ENCODE measurements around the gene RBPMS2. TPM values are rescaled to one million over a fixed set of nuclear protein-coding genes. Genes with fewer than 3 reads are reported as not detected.

RBPMS2 gene
- total RNA-seq, 2 donors from 2014 or later = 86.0 to 131 TPM

- no peak overlapping the region for H3K4me3 Mint-ChIP-seq
- no peak for DNase-seq
Observed at GRCh38 chr15:64761156-64761555, 14.2 kb downstream of the RBPMS2 start.

GRCh38 chr15:64760056-64760455, 15.3 kb downstream of the RBPMS2 start:
- WGBS, 2 experiments (ENCODE audit: insufficient coverage in 1 of 2, insufficient read length in 1 of 2) = 94 to 96% methylated on average over 7 to 8 of the region's 8 CpGs
- H3K4me3 Mint-ChIP-seq = no peak overlapping the region
- Histone ChIP-seq H3K9me3 (ENCODE audit: control insufficient read depth, low read length) (no peaks in the 10 kb centered on the region), H3K4me1 (ENCODE audit: control insufficient read depth, insufficient read depth, low read length) (no peaks in the 10 kb centered on the region), H3K36me3 (ENCODE audit: control insufficient read depth, insufficient read depth, low read length) (peaks cover 31% of the 10 kb centered on the region), H3K9ac (ENCODE audit: extremely low read depth, low read length, poor library complexity, severe bottlenecking) (no peak overlapping the region), H3K4me3 (ENCODE audit: low read length) (no peak overlapping the region), H3K27me3 (ENCODE audit: control insufficient read depth, insufficient read depth, low read length, poor library complexity, severe bottlenecking) (no peaks in the 10 kb centered on the region), H3K27ac (ENCODE audit: low read depth, low read length) (no peak overlapping the region)
- no peaks in the 10 kb centered on the region for H3K27me3 Mint-ChIP-seq (ENCODE audit: insufficient read depth)
- peaks cover 37% of the 10 kb centered on the region for H3K4me1 Mint-ChIP-seq
- no peaks in the 10 kb centered on the region for H3K9me3 Mint-ChIP-seq
- H3K27ac Mint-ChIP-seq = no peak overlapping the region
- H3K36me3 Mint-ChIP-seq (ENCODE audit: low read depth) = peaks cover 30% of the 10 kb centered on the region
- no peak for DNase-seq
- no peak for TF ChIP-seq CTCF (conservative IDR thresholded peaks at IDR 0.05)

More at GRCh38 chr15:64761156-64761555, 14.2 kb downstream of the RBPMS2 start:
- H3K9me3 ChIP-seq (ENCODE audit: control insufficient read depth, low read length) = no peaks in the 10 kb centered on the region
- no peaks in the 10 kb centered on the region for H3K9me3 Mint-ChIP-seq
- H3K4me1 ChIP-seq (ENCODE audit: control insufficient read depth, insufficient read depth, low read length) = no peaks in the 10 kb centered on the region
- 93 to 98% methylated on average over 10 of the region's 11 CpGs for WGBS, 2 experiments (ENCODE audit: insufficient coverage in 1 of 2, insufficient read length in 1 of 2)
- no peaks in the 10 kb centered on the region for H3K27me3 Mint-ChIP-seq (ENCODE audit: insufficient read depth)
- H3K9ac ChIP-seq (ENCODE audit: extremely low read depth, low read length, poor library complexity, severe bottlenecking) = no peak overlapping the region
- peaks cover 32% of the 10 kb centered on the region for H3K4me1 Mint-ChIP-seq
- H3K27ac Mint-ChIP-seq = peak overlapping the region; percentile 69
- H3K36me3 ChIP-seq (ENCODE audit: control insufficient read depth, insufficient read depth, low read length) = peaks cover 31% of the 10 kb centered on the region
- H3K27me3 ChIP-seq (ENCODE audit: control insufficient read depth, insufficient read depth, low read length, poor library complexity, severe bottlenecking) = no peaks in the 10 kb centered on the region
- no peak overlapping the region for H3K4me3 ChIP-seq (ENCODE audit: low read length)
- no peak for TF ChIP-seq CTCF (conservative IDR thresholded peaks at IDR 0.05)
- H3K36me3 Mint-ChIP-seq (ENCODE audit: low read depth) = peaks cover 27% of the 10 kb centered on the region
- H3K27ac ChIP-seq (ENCODE audit: low read depth, low read length) = no peak overlapping the region

DNA sequence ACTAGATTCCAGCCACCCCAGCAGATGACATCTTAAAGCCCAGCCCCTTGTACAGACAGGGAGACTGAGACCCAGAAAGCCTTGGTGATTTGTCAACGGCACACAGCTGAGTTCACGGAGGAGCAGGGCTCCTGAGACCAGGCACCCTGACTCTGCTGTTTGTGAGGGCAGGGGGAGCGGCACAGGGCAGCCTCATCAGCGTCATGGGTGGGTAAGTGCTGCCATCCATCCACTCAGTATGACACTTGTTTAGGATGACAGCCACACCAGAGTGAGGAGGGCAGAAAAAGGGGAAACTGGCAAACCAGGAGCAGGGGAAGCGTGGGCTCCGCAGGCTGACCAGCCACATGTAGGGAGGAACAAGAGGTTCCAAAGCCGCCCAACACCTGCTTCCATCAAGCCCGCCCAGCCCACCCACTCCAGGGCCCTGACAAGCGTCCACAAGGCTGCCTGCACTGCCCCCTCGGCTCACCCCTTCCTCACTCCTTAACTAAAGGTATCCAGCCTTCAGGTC, 19.9 kb downstream of the RBPMS2 start:
- peaks cover 2% of the 10 kb centered on the region for H3K4me1 ChIP-seq (ENCODE audit: control insufficient read depth, insufficient read depth, low read length)
- H3K36me3 ChIP-seq (ENCODE audit: control insufficient read depth, insufficient read depth, low read length) = peaks cover 35% of the 10 kb centered on the region
- H3K27me3 Mint-ChIP-seq (ENCODE audit: insufficient read depth) = no peaks in the 10 kb centered on the region
- no peaks in the 10 kb centered on the region for H3K9me3 ChIP-seq (ENCODE audit: control insufficient read depth, low read length)
- no peaks in the 10 kb centered on the region for H3K9me3 Mint-ChIP-seq
- peaks cover 18% of the 10 kb centered on the region for H3K4me1 Mint-ChIP-seq
- peaks cover 44% of the 10 kb centered on the region for H3K36me3 Mint-ChIP-seq (ENCODE audit: low read depth)
- DNase-seq = no peak
- no peak overlapping the region for H3K27ac ChIP-seq (ENCODE audit: low read depth, low read length)
- no peak overlapping the region for H3K4me3 ChIP-seq (ENCODE audit: low read length)
- peak overlapping the region; percentile 83 for H3K27ac Mint-ChIP-seq
- H3K9ac ChIP-seq (ENCODE audit: extremely low read depth, low read length, poor library complexity, severe bottlenecking) = no peak overlapping the region
- no peaks in the 10 kb centered on the region for H3K27me3 ChIP-seq (ENCODE audit: control insufficient read depth, insufficient read depth, low read length, poor library complexity, severe bottlenecking)
- TF ChIP-seq CTCF (conservative IDR thresholded peaks at IDR 0.05) = no peak
- WGBS, 2 experiments (ENCODE audit: insufficient coverage in 1 of 2, insufficient read length in 1 of 2) = 93 to 100% methylated on average over 6 to 9 of the region's 10 CpGs
- H3K4me3 Mint-ChIP-seq = no peak overlapping the region
